Body of pancreas (tissue), 4 donors: ENCODE data around the gene STK35. TPM values are rescaled to one million over a fixed set of nuclear protein-coding genes. Genes with fewer than 3 reads are reported as not detected.

Experiments used
- ATAC-seq: fragments of 150-250 bp; one replicate; pipeline ENCODE4 v1.9.1; 2016
- DNase-seq, 4 donors: peaks; one replicate each; pipeline ENCODE4 v3.0.0-alpha.2; 2019
- H3K27ac ChIP-seq, 4 donors: fragments of 200-600 bp; sonication (generic); 1 replicate in 3 of 4; 2 replicates in 1 of 4; pipeline versions ENCODE4 v1.5.1 to v1.6.1; 2016 to 2019; ENCODE audit warnings: mild to moderate bottlenecking in 1 of 4, mixed read lengths in 1 of 4, moderate library complexity in 1 of 4
- H3K27me3 ChIP-seq, 2 donors: fragments of 200-600 bp; sonication (generic); one replicate each; pipeline ENCODE4 v1.6.0; 2016; ENCODE audit warnings: mild to moderate bottlenecking in 1 of 2
- H3K36me3 ChIP-seq, 2 donors: fragments of 200-600 bp; sonication (generic); replicated peaks in 1 of 2; 2 replicates each; pipeline ENCODE4 v1.5.1; 2016; ENCODE audit warnings: low read depth in 2 of 2; ENCODE audit not compliant: insufficient read depth in 1 of 2
- H3K4me1 ChIP-seq: fragments of 200-600 bp; sonication (generic); one replicate; pipeline ENCODE4 v1.6.0; 2016
- H3K4me3 ChIP-seq, 2 donors: fragments of 200-600 bp; sonication (generic); 1 replicate in 1 of 2; 2 replicates in 1 of 2; pipeline ENCODE4 v1.5.1; 2016 to 2019
- H3K9me3 ChIP-seq, 3 donors: fragments of 200-600 bp; sonication (generic); 1 replicate in 2 of 3; 2 replicates in 1 of 3; pipeline ENCODE4 v1.5.1; 2016
- CTCF ChIP-seq, 7 experiments: fragments of 450-650 bp in 4 of 7; fragments of 200-600 bp in 3 of 7; sonication (generic) in 3 of 7; IDR thresholded peaks; one replicate each; pipeline ENCODE4 v1.5.1; 2016 to 2019; ENCODE audit warnings: antibody characterized with exemption in 7 of 7
- POLR2A ChIP-seq, 3 donors: fragments of 450-650 bp; IDR thresholded peaks; one replicate each; pipeline ENCODE4 v1.6.1; 2016; ENCODE audit warnings: antibody characterized with exemption in 3 of 3, mild to moderate bottlenecking in 2 of 3
- WGBS, 2 donors: methylation state at CpG; one replicate each; pipeline ENCODE4 v1.1.5; 2017; 5-methylcytosine and 5-hydroxymethylcytosine counted together
- intact Hi-C: fragments of 100-400 bp; cut with DNase I; formaldehyde crosslinking; loops from one replicate; pipeline ENCODE4 v1.15.1; 2023
- total RNA-seq, 2 donors: library from RNA; depleted of rRNA; stranded (reverse); fragments of >200 nt; gene quantifications; one replicate each; pipeline ENCODE4 v1.1.0, GENCODE V29; 2016

STK35 gene
- total RNA-seq, 2 donors from 2014 or later: 8.6 to 22.7 TPM

GRCh38 chr20:2103461-2104153 is 2.0 kb downstream of the STK35 start:
- Histone ChIP-seq H3K27ac (peak overlapping the region; percentile 98 to 100 (median 100)), H3K4me1 (peaks cover 56% of the 10 kb centered on the region), H3K9me3 (no peaks in the 10 kb centered on the region), H3K27me3 (no peaks in the 10 kb centered on the region), H3K4me3 (peak overlapping the region; percentile 79 to 82), H3K36me3 (no peaks in the 10 kb centered on the region)
- no peak for ATAC-seq
- WGBS, 2 donors: 0 to 1% methylated on average over 13 of the region's 13 CpGs
- TF ChIP-seq CTCF (IDR thresholded peaks at IDR 0.05) (no peak), POLR2A (IDR thresholded peaks at IDR 0.05) (no peak)
- intact Hi-C loops: loop anchor here (10.0 kb wide), 1 partner anchor 979 kb away; no protein-coding TSS in a partner anchor
- DNase-seq: no peak

- WGBS, 2 donors: 38 to 42% methylated on average over 8 of the region's 8 CpGs
- H3K4me1 ChIP-seq: peaks cover 62% of the 10 kb centered on the region
These were observed 2.6 kb downstream of the STK35 start for GRCh38 chr20:2104236-2104635.

GRCh38 chr20:2108498-2108897 is 6.9 kb downstream of the STK35 start:
- no peak for ATAC-seq
- 83 to 94% methylated on average over 3 of the region's 3 CpGs for WGBS, 2 donors
- Histone ChIP-seq H3K27ac (no peak overlapping the region), H3K9me3 (no peaks in the 10 kb centered on the region), H3K4me3 (no peak overlapping the region), H3K4me1 (peaks cover 62% of the 10 kb centered on the region), H3K27me3 (no peaks in the 10 kb centered on the region), H3K36me3 (no peaks in the 10 kb centered on the region)
- DNase-seq: no peak
- intact Hi-C loops: loop anchor here (10.0 kb wide), 1 partner anchor 984 kb away; no protein-coding TSS in a partner anchor
- TF ChIP-seq POLR2A (IDR thresholded peaks at IDR 0.05) (no peak), CTCF (IDR thresholded peaks at IDR 0.05) (no peak)

More at GRCh38 chr20:2104236-2104635, 2.6 kb downstream of the STK35 start:
- DNase-seq: no peak
- Histone ChIP-seq H3K9me3 (no peaks in the 10 kb centered on the region), H3K4me3 (no peak overlapping the region), H3K27ac (no peak overlapping the region), H3K27me3 (no peaks in the 10 kb centered on the region), H3K36me3 (no peaks in the 10 kb centered on the region)
- TF ChIP-seq CTCF (IDR thresholded peaks at IDR 0.05) (no peak), POLR2A (IDR thresholded peaks at IDR 0.05) (no peak)
- intact Hi-C loops: loop anchor here (10.0 kb wide), 1 partner anchor 979 kb away; no protein-coding TSS in a partner anchor
- no peak for ATAC-seq

- no peak for DNase-seq
- intact Hi-C loops: loop anchor here (10.0 kb wide), 1 partner anchor 984 kb away; no protein-coding TSS in a partner anchor
- no peak for TF ChIP-seq CTCF (IDR thresholded peaks at IDR 0.05)
- no peak for ATAC-seq
- no peaks in the 10 kb centered on the region for H3K36me3 ChIP-seq
- H3K4me3 ChIP-seq: no peak overlapping the region
- no peak overlapping the region for H3K27ac ChIP-seq
- peaks cover 58% of the 10 kb centered on the region for H3K4me1 ChIP-seq
- no peaks in the 10 kb centered on the region for H3K27me3 ChIP-seq
- WGBS, 2 donors: 73 to 77% methylated on average over 4 of the region's 4 CpGs
- no peaks in the 10 kb centered on the region for H3K9me3 ChIP-seq
These were observed 7.4 kb downstream of the STK35 start for GRCh38 chr20:2108987-2109386.
